ENCODE results near the gene NOS1AP. TPM values are rescaled to one million over a fixed set of nuclear protein-coding genes. Genes with fewer than 3 reads are reported as not detected.

NOS1AP gene
- polyA plus RNA-seq, 1 of the 3 experiments (the other 2 are of a cell fraction), result 0.03 TPM

Small RNA genes within 50 kb of the gene (small RNA-seq; reads per million reads assigned to genes)
- 0 reads per million in 7 experiments for gene MIR4654
- gene MIR556, result 0 to 0.26 (median 0) reads per million in 7 experiments
- gene RNA5SP61, result 0 reads per million in 7 experiments

Other genes starting within 250 kb of the NOS1AP start
- gene OLFML2B, start 45.8 kb upstream of the NOS1AP start, polyA plus RNA-seq (2012; rRNA removed), result 5.7 and 7.3 TPM in 2 replicates

Data from SK-N-SH (cell line).